Mesenchymal stem cell (in vitro differentiated cells and primary cell): ENCODE results near the gene SNED1.

Experiments used
- DNase-seq: peaks from one replicate; pipeline ENCODE4 v3.0.0-alpha.2; 2013
- H2AFZ ChIP-seq: one replicate; pipeline ENCODE4 v1.6.1; 2013; ENCODE audit warnings: low read depth, mild to moderate bottlenecking, control low read depth, inconsistent platforms, low read length, moderate library complexity
- H2AK5ac ChIP-seq: 2 replicates; pipeline ENCODE4 v1.6.1; 2013; ENCODE audit warnings: low read length, moderate library complexity, mild to moderate bottlenecking, inconsistent platforms; ENCODE audit not compliant: severe bottlenecking
- H2BK120ac ChIP-seq: one replicate; pipeline ENCODE4 v1.6.1; 2013; ENCODE audit warnings: low read depth, mild to moderate bottlenecking, inconsistent platforms, low read length, moderate library complexity
- H2BK12ac ChIP-seq, 2 experiments: one replicate each; pipeline ENCODE4 v1.6.1; 2013; ENCODE audit warnings: inconsistent platforms in 2 of 2, low read length in 2 of 2, mild to moderate bottlenecking in 2 of 2, moderate library complexity in 2 of 2, control low read depth in 1 of 2
- H2BK15ac ChIP-seq: one replicate; pipeline ENCODE4 v1.6.1; 2013; ENCODE audit warnings: mild to moderate bottlenecking, low read depth, inconsistent platforms; ENCODE audit not compliant: poor library complexity, severe bottlenecking
- H2BK5ac ChIP-seq: 2 replicates; pipeline ENCODE4 v1.6.1; 2013; ENCODE audit warnings: low read depth, mild to moderate bottlenecking, low read length, control low read depth, inconsistent platforms; ENCODE audit not compliant: poor library complexity, severe bottlenecking
- H3K14ac ChIP-seq, 2 experiments: one replicate each; pipeline ENCODE4 v1.6.1; 2013; ENCODE audit warnings: inconsistent platforms in 2 of 2, low read length in 2 of 2, control low read depth in 1 of 2, mild to moderate bottlenecking in 1 of 2, moderate library complexity in 1 of 2
- H3K18ac ChIP-seq, 2 experiments: one replicate each; pipeline ENCODE4 v1.6.1; 2013; ENCODE audit warnings: inconsistent platforms in 2 of 2, low read length in 2 of 2, control low read depth in 1 of 2, low read depth in 1 of 2, mild to moderate bottlenecking in 1 of 2
- H3K23ac ChIP-seq, 2 experiments: one replicate each; pipeline ENCODE4 v1.6.1; 2013; ENCODE audit warnings: inconsistent platforms in 2 of 2, low read length in 2 of 2, mild to moderate bottlenecking in 2 of 2, moderate library complexity in 2 of 2, control low read depth in 1 of 2
- H3K27ac ChIP-seq: 2 replicates; pipeline ENCODE4 v1.5.1; 2013; ENCODE audit warnings: mild to moderate bottlenecking, moderate library complexity, low read length, control low read depth, inconsistent platforms; ENCODE audit not compliant: poor library complexity, severe bottlenecking
- H3K27me3 ChIP-seq, 2 experiments: 2 replicates each; pipeline versions ENCODE4 v1.6.1 to v1.7.0; 2013; ENCODE audit warnings: low read length in 2 of 2, mild to moderate bottlenecking in 2 of 2, moderate library complexity in 2 of 2, control low read depth in 1 of 2, inconsistent platforms in 1 of 2; ENCODE audit not compliant: control insufficient read depth in 1 of 2, insufficient read depth in 1 of 2
- H3K36me3 ChIP-seq, 2 experiments: 2 replicates each; pipeline versions ENCODE4 v1.6.1 to v1.7.0; 2013; ENCODE audit warnings: low read length in 2 of 2, control low read depth in 1 of 2, inconsistent platforms in 1 of 2, low read depth in 1 of 2, mild to moderate bottlenecking in 1 of 2; ENCODE audit not compliant: insufficient read depth in 2 of 2, control insufficient read depth in 1 of 2
- H3K4ac ChIP-seq, 2 experiments: one replicate each; pipeline ENCODE4 v1.6.1; 2013; ENCODE audit warnings: inconsistent platforms in 2 of 2, low read length in 2 of 2, mild to moderate bottlenecking in 2 of 2, moderate library complexity in 2 of 2, control low read depth in 1 of 2, low read depth in 1 of 2
- H3K4me1 ChIP-seq: 2 replicates; pipeline ENCODE4 v1.6.1; 2013; ENCODE audit warnings: low read depth, low read length, control low read depth; ENCODE audit not compliant: control insufficient read depth, insufficient read depth
- H3K4me2 ChIP-seq: 2 replicates; pipeline ENCODE4 v1.6.1; 2013; ENCODE audit warnings: low read length, mild to moderate bottlenecking, inconsistent platforms; ENCODE audit not compliant: poor library complexity, severe bottlenecking
- H3K4me3 ChIP-seq, 2 experiments: 2 replicates each; pipeline versions ENCODE4 v1.5.1 to v1.7.0; 2013; ENCODE audit warnings: low read length in 2 of 2, mild to moderate bottlenecking in 2 of 2, control low read depth in 1 of 2, low read depth in 1 of 2; ENCODE audit not compliant: insufficient read depth in 1 of 2
- H3K79me1 ChIP-seq: replicated peaks from 2 replicates; pipeline ENCODE4 v1.6.1; 2013; ENCODE audit warnings: mild to moderate bottlenecking, control low read depth, low read length, inconsistent platforms; ENCODE audit not compliant: poor library complexity, severe bottlenecking
- H3K9ac ChIP-seq: 2 replicates; pipeline ENCODE4 v1.7.0; 2013; ENCODE audit warnings: mild to moderate bottlenecking, low read length, moderate library complexity
- H3K9me3 ChIP-seq: 2 replicates; pipeline ENCODE4 v1.7.0; 2013; ENCODE audit warnings: mild to moderate bottlenecking, low read length; ENCODE audit not compliant: control insufficient read depth
- H4K8ac ChIP-seq: one replicate; pipeline ENCODE4 v1.6.1; 2013; ENCODE audit warnings: inconsistent platforms, mild to moderate bottlenecking, low read length, moderate library complexity
- H4K91ac ChIP-seq: one replicate; pipeline ENCODE4 v1.6.1; 2013; ENCODE audit warnings: mild to moderate bottlenecking, low read length, inconsistent platforms
- WGBS: methylation state at CpG from one replicate; pipeline ENCODE4 v1.1.7; 2013; ENCODE audit warnings: mixed read lengths; 5-methylcytosine and 5-hydroxymethylcytosine counted together

SNED1 gene

DNA sequence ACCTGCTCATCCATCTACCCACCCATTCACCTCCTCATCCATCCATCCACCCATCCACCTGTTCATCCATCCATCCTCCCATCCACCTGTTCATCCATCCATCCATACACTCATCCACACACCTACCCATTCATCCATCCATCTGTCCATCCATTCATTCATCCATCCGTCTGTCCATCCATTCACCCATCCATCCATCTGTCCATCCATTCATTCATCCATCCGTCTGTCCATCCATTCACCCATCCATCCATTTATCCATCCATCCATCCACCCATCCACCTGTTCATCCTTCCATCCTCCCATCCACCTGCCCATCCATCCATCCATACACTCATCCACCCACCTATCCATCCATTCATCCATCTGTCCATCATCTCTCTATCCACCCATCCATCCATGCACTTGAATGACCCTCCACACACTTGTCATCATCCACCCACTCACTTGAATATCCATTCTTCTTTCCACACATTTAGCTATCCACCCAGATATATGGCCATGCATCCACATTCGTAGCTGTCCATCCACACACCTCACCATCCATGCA, 47.3 kb upstream of the SNED1 start:
- no peak overlapping the region for H2BK5ac ChIP-seq
- no peak overlapping the region for H2BK120ac ChIP-seq
- H3K27ac ChIP-seq, result no peak overlapping the region
- H2AFZ ChIP-seq, result no peak overlapping the region
- no peaks in the 10 kb centered on the region for H3K79me1 ChIP-seq
- H3K4me3 ChIP-seq, result no peak overlapping the region
- H3K27me3 ChIP-seq, result peaks cover 16 to 29% of the 10 kb centered on the region in 2 experiments
- no peaks in the 10 kb centered on the region for H3K36me3 ChIP-seq
- no peaks in the 10 kb centered on the region for H3K4me1 ChIP-seq
- no peak overlapping the region for H2BK15ac ChIP-seq
- H3K4ac ChIP-seq, result no peak overlapping the region
- H3K9me3 ChIP-seq, result peaks cover 6% of the 10 kb centered on the region
- no peak overlapping the region for H3K23ac ChIP-seq
- H4K91ac ChIP-seq, result no peak overlapping the region
- no peak for DNase-seq
- no peak overlapping the region for H4K8ac ChIP-seq
- H3K18ac ChIP-seq, result no peak overlapping the region
- no peak overlapping the region for H3K9ac ChIP-seq
- H2BK12ac ChIP-seq, result no peak overlapping the region
- 75% methylated on average over 3 of the region's 3 CpGs for WGBS
- no peak overlapping the region for H3K14ac ChIP-seq
- H2AK5ac ChIP-seq, result no peak overlapping the region
- no peak overlapping the region for H3K4me2 ChIP-seq

DNA sequence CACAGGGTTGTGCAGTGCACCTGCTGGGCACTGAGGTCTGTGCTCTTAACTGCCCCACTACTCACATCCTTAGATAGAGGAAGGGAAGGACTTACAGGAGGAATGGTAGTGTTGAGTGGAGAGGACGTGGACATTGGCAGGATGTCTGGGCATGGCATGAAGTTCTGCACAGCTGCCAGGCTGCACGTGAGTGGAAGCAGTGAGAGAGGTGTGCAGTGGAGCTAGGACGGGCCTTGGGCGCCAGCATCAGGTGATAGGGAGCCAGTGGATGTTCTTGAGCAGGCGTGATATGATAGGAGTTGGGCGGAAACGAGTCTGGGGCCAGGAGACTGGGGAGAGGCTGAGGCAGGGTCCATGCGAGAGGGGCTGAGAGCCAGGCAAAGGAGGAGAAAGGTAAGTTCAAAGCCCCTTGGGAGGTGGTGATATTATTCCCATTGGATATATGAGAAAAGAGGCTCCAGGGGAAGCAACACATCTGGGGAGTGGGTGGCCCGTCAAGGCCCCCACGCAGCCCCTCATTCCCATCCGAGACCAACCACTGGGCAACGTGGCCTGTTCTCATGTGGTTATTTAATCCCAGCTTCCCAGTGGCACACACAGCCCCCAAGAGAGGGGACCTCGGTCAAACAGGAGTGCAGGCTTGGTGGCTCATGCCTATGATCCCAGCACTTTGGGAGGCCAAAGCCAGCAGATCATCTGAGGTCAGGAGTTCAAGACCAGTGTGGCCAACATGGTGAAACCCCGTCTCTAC, 45.7 kb upstream of the SNED1 start:
- Histone ChIP-seq H3K36me3 (no peaks in the 10 kb centered on the region), H3K9ac (no peak overlapping the region)

DNA sequence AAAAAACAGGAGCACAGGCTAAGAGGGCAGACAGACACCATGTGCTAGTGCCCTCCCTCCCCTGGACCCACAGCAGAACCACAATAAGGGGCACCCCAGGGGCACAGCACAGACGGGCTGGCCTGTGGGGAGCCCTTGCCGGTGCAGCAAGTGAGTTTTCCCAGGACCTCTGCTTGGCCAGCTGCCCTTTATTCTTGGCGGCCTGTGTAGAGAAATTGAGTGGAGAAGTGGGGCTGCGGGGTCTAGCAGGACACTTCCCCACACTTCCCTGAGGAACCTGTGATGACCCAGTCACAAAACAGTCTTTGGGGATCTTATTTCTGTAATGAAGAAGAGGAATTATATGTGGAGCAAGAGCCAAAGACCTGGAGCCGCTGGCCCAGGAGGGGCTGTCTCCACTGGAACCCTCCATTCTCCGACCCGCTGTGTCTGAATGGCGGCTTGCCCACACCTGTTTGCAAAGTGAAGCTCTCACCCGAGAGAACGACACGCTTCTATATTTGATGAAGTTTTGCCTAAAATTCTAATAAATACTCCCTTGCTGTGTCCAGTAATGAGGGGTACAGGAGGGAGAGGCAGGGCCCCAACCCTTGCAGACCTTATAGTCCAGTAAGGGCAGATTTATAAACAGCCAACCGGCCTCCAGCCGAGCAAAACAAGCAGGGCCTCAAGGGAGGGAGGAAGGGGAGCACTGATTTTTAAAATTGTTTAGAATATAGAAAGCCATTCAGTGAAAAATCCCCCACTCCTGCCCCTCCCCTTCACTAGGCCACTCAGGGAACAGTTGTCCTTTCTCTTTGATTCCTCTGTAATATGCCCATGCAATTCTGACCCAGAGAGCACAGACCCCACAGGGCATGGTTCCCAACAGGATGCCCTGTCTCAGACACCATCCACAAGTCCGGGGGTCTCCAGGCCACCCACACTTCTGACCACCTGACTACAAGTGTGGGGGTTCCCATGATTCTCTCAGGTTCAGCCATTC, 44.7 kb upstream of the SNED1 start:
- Histone ChIP-seq H2BK5ac (no peak overlapping the region), H3K4me3 (no peak overlapping the region), H3K23ac (no peak overlapping the region), H3K9ac (no peak overlapping the region), H3K4ac (no peak overlapping the region), H3K4me1 (no peaks in the 10 kb centered on the region), H3K14ac (no peak overlapping the region), H4K91ac (no peak overlapping the region), H3K4me2 (no peak overlapping the region), H3K27ac (no peak overlapping the region), H3K79me1 (no peaks in the 10 kb centered on the region), H2BK15ac (no peak overlapping the region), H3K27me3 (peaks cover 16 to 24% of the 10 kb centered on the region in 2 experiments), H2BK12ac (no peak overlapping the region), H2AK5ac (no peak overlapping the region), H3K18ac (no peak overlapping the region), H4K8ac (no peak overlapping the region), H3K9me3 (peaks cover 6% of the 10 kb centered on the region), H3K36me3 (no peaks in the 10 kb centered on the region), H2AFZ (no peak overlapping the region), H2BK120ac (no peak overlapping the region)
- WGBS, result 76% methylated on average over 5 of the region's 14 CpGs
- DNase-seq, result no peak

More for the DNA sequence above, 45.7 kb upstream of the SNED1 start:
- no peak overlapping the region for H2BK5ac ChIP-seq
- H4K8ac ChIP-seq, result no peak overlapping the region
- no peak overlapping the region for H2AK5ac ChIP-seq
- H3K9me3 ChIP-seq, result peaks cover 6% of the 10 kb centered on the region
- H3K27ac ChIP-seq, result no peak overlapping the region
- H2AFZ ChIP-seq, result no peak overlapping the region
- no peak overlapping the region for H3K4me3 ChIP-seq
- no peaks in the 10 kb centered on the region for H3K4me1 ChIP-seq
- no peak overlapping the region for H3K4ac ChIP-seq
- no peak overlapping the region for H2BK120ac ChIP-seq
- peak overlapping the region in 1 of 2 experiments; percentile 23 for H3K14ac ChIP-seq
- peaks cover 16 to 24% of the 10 kb centered on the region in 2 experiments for H3K27me3 ChIP-seq
- H3K79me1 ChIP-seq, result no peaks in the 10 kb centered on the region
- H2BK15ac ChIP-seq, result no peak overlapping the region
- no peak for DNase-seq
- no peak overlapping the region for H3K4me2 ChIP-seq
- H3K18ac ChIP-seq, result no peak overlapping the region
- WGBS, result 76% methylated on average over 13 of the region's 14 CpGs
- no peak overlapping the region for H2BK12ac ChIP-seq
- H3K23ac ChIP-seq, result no peak overlapping the region
- no peak overlapping the region for H4K91ac ChIP-seq
